HG02571 (cell line): ENCODE results near the gene RET.

Experiments
- ATAC-seq: cut with Tn5 transposase; IDR thresholded peaks from one replicate; pipeline ENCODE4 v1.9.1; 2021; ENCODE audit warnings: mild to moderate bottlenecking, moderate library complexity; ENCODE audit not compliant: unreplicated experiment

RET gene

GRCh38 chr10:43061331-43061730 lies 15.5 kb upstream of the RET start:
- no peak for ATAC-seq

GRCh38 chr10:43061760-43062159 lies 15.1 kb upstream of the RET start:
- no peak for ATAC-seq

GRCh38 chr10:43062402-43063160 lies 14.3 kb upstream of the RET start:
- no peak for ATAC-seq

- no peak for ATAC-seq
These were observed 12.4 kb upstream of the RET start for GRCh38 chr10:43064331-43065075.

- no peak for ATAC-seq
These were observed 11.6 kb upstream of the RET start for GRCh38 chr10:43065234-43065633.

- no peak for ATAC-seq
These were observed 11.1 kb upstream of the RET start for GRCh38 chr10:43065761-43066160.

- ATAC-seq: no peak
These were observed 10.4 kb upstream of the RET start for GRCh38 chr10:43066481-43066880.

GRCh38 chr10:43067391-43068135 lies 9.3 kb upstream of the RET start:
- ATAC-seq: no peak

- no peak for ATAC-seq
These were observed 8.8 kb upstream of the RET start for GRCh38 chr10:43068136-43068395.

- ATAC-seq: no peak
These were observed 8.2 kb upstream of the RET start for GRCh38 chr10:43068471-43069210.

- no peak for ATAC-seq
These were observed 7.7 kb upstream of the RET start for GRCh38 chr10:43069211-43069515.

- no peak for ATAC-seq
These were observed 7.3 kb upstream of the RET start for GRCh38 chr10:43069579-43069978.

GRCh38 chr10:43070121-43071085 lies 6.5 kb upstream of the RET start:
- no peak for ATAC-seq

GRCh38 chr10:43071865-43072650 lies 4.8 kb upstream of the RET start:
- ATAC-seq: no peak

- ATAC-seq: no peak
These were observed 3.7 kb upstream of the RET start for GRCh38 chr10:43073191-43073590.

- ATAC-seq: no peak
These were observed 3.1 kb upstream of the RET start for GRCh38 chr10:43073721-43074120.

- no peak for ATAC-seq
These were observed 2.5 kb upstream of the RET start for GRCh38 chr10:43074409-43074808.

GRCh38 chr10:43074827-43075611 lies 1.9 kb upstream of the RET start:
- no peak for ATAC-seq

- ATAC-seq: no peak
These were observed 1.3 kb upstream of the RET start for GRCh38 chr10:43075612-43076003.
